Karpas-422 (cell line): ENCODE results near the gene KPTN. TPM values are rescaled to one million over a fixed set of nuclear protein-coding genes. Genes with fewer than 3 reads are reported as not detected.
A peak's percentile ranks its signal among the peaks of the same experiment; 100 is the strongest.

ENCODE experiments used
- DNase-seq: peaks from one replicate; pipeline ENCODE4 v3.0.0-alpha.2; 2015
- H2AFZ ChIP-seq: fragments of 200-600 bp; sonication (generic); 2 replicates; pipeline ENCODE4 v1.6.1; 2014; ENCODE audit warnings: antibody characterized with exemption, low read length, mixed read lengths
- H3K27ac ChIP-seq: fragments of 200-600 bp; sonication (generic); 2 replicates; pipeline ENCODE4 v1.5.1; 2014; ENCODE audit warnings: mild to moderate bottlenecking, low read length, moderate library complexity
- H3K27me3 ChIP-seq: fragments of 200-600 bp; sonication (generic); 2 replicates; pipeline ENCODE4 v1.6.1; 2014; ENCODE audit warnings: low read length, mixed read lengths
- H3K36me3 ChIP-seq: fragments of 200-600 bp; sonication (generic); 2 replicates; pipeline ENCODE4 v1.6.1; 2014; ENCODE audit warnings: low read length, mixed read lengths; ENCODE audit not compliant: insufficient read depth
- H3K4me1 ChIP-seq: fragments of 200-600 bp; sonication (generic); 2 replicates; pipeline ENCODE4 v1.6.1; 2014; ENCODE audit warnings: mild to moderate bottlenecking, low read length, mixed read lengths
- H3K4me2 ChIP-seq: fragments of 200-600 bp; sonication (generic); 2 replicates; pipeline ENCODE4 v1.6.1; 2014; ENCODE audit warnings: low read length, low read depth, mild to moderate bottlenecking; ENCODE audit not compliant: poor library complexity, severe bottlenecking
- H3K4me3 ChIP-seq: fragments of 200-600 bp; sonication (generic); 2 replicates; pipeline ENCODE4 v1.5.1; 2014; ENCODE audit warnings: mild to moderate bottlenecking, antibody characterized with exemption, low read length, mixed read lengths
- H3K79me2 ChIP-seq: fragments of 200-600 bp; sonication (generic); 2 replicates; pipeline ENCODE4 v1.6.1; 2014; ENCODE audit warnings: mild to moderate bottlenecking, low read length, mixed read lengths
- H3K9ac ChIP-seq: fragments of 200-600 bp; sonication (generic); 2 replicates; pipeline ENCODE4 v1.6.0; 2014; ENCODE audit warnings: low read length
- H3K9me2 ChIP-seq: fragments of 200-600 bp; sonication (generic), shearing (Covaris generic); replicated peaks from 2 replicates; pipeline ENCODE4 v1.6.0; 2014; ENCODE audit warnings: mild to moderate bottlenecking, low read length, moderate library complexity; ENCODE audit not compliant: insufficient read depth
- H3K9me3 ChIP-seq: fragments of 300-700, 200-600 bp; sonication (generic); 2 replicates; pipeline ENCODE4 v1.6.1; 2014; ENCODE audit warnings: low read length, mixed read lengths
- H4K20me1 ChIP-seq: fragments of 200-600 bp; sonication (generic); 2 replicates; pipeline ENCODE4 v1.6.1; 2014; ENCODE audit warnings: mild to moderate bottlenecking, antibody characterized with exemption, low read length, low read depth; ENCODE audit not compliant: insufficient read depth
- total RNA-seq: library from RNA; depleted of rRNA; stranded (reverse); fragments of >200 nt; shearing (Covaris generic); gene quantifications from 2 replicates; pipeline ENCODE4 v1.2.3, GENCODE V29; 2014; ENCODE audit warnings: low replicate concordance

Gene KPTN
- total RNA-seq, 1 experiment from 2014 or later: 6.2 TPM

DNA sequence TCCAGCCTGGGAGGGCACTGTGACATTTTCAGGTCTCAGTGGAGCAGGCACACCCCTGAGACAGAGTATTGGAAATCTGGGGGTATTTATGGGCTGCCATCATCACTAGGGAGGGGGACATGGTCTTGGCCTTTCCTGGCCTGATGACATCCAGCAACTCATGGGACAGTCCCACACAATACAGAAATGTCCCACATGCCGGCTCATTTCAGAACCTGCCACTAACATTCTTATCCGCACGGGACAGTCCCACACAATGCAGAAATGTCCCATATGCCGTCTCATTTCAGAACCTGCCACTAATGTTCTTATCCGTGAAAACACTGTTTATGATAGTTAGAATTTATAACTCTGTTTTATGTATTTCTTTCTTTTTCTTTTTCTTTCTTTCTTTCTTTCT lies 22.1 kb downstream of the KPTN start:
- Histone ChIP-seq H3K9ac (no peak overlapping the region), H4K20me1 (no peaks in the 10 kb centered on the region), H3K9me3 (no peaks in the 10 kb centered on the region), H3K9me2 (no peaks in the 10 kb centered on the region), H3K4me2 (no peak overlapping the region), H3K27ac (no peak overlapping the region), H3K27me3 (no peaks in the 10 kb centered on the region), H3K4me3 (no peak overlapping the region), H3K4me1 (peaks cover 9% of the 10 kb centered on the region), H3K36me3 (no peaks in the 10 kb centered on the region), H3K79me2 (no peaks in the 10 kb centered on the region), H2AFZ (no peak overlapping the region)
- DNase-seq: no peak

DNA sequence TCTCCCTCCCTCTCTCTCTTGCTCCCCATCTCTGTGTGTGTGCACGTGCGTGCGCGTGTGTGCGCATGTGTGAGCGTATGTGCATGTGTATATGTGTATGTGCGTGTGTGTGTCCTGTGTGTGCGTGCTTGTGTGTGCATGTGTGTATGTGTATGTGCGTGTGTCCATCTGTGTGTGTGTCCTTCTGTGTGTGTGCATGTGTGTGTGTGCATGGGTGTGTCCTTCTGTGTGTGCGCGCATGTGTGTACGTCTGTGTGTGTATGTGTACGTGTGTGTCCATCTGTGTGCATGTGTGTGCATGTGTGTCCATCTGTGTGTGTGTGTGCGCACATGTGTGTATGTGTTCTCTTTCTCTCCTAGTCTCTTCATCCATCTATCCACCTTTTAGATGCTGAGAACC lies 24.5 kb downstream of the KPTN start:
- no peak for DNase-seq
- no peaks in the 10 kb centered on the region for H3K36me3 ChIP-seq

DNA sequence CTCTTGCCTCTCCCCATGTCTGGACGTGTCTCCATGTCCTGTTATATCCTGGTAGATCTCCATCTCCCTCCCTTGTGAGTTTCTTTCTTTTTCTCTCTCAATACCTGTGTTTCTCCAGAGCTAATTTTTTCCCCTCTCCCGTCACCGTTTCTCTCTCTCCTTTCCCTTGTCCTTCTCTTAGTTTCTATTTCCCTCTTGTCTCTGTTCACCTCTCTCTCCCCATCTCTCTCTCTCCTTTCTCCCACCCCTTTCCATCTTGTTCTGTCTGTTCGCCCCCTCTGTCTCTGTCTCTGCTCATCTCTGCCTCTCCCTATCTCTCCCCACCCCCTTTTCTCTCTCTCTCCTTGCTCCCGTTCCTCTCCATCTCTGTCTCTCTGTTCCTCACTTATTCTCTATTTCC lies 25.3 kb downstream of the KPTN start:
- no peak for DNase-seq
- H3K79me2 ChIP-seq: no peaks in the 10 kb centered on the region
- H3K4me2 ChIP-seq: no peak overlapping the region
- H3K9me3 ChIP-seq: no peaks in the 10 kb centered on the region
- H3K9ac ChIP-seq: no peak overlapping the region
- H4K20me1 ChIP-seq: no peaks in the 10 kb centered on the region
- H3K27me3 ChIP-seq: no peaks in the 10 kb centered on the region
- H3K4me1 ChIP-seq: no peaks in the 10 kb centered on the region
- no peak overlapping the region for H3K27ac ChIP-seq
- no peaks in the 10 kb centered on the region for H3K36me3 ChIP-seq
- no peak overlapping the region for H2AFZ ChIP-seq
- H3K4me3 ChIP-seq: no peak overlapping the region
- H3K9me2 ChIP-seq: no peaks in the 10 kb centered on the region

More for the DNA sequence above, 24.5 kb downstream of the KPTN start:
- Histone ChIP-seq H3K9ac (no peak overlapping the region), H2AFZ (no peak overlapping the region), H3K9me3 (no peaks in the 10 kb centered on the region), H3K4me3 (no peak overlapping the region), H3K27ac (no peak overlapping the region), H3K79me2 (no peaks in the 10 kb centered on the region), H3K27me3 (no peaks in the 10 kb centered on the region), H3K9me2 (no peaks in the 10 kb centered on the region), H3K4me2 (no peak overlapping the region), H4K20me1 (no peaks in the 10 kb centered on the region), H3K4me1 (peaks cover 2% of the 10 kb centered on the region)

DNA sequence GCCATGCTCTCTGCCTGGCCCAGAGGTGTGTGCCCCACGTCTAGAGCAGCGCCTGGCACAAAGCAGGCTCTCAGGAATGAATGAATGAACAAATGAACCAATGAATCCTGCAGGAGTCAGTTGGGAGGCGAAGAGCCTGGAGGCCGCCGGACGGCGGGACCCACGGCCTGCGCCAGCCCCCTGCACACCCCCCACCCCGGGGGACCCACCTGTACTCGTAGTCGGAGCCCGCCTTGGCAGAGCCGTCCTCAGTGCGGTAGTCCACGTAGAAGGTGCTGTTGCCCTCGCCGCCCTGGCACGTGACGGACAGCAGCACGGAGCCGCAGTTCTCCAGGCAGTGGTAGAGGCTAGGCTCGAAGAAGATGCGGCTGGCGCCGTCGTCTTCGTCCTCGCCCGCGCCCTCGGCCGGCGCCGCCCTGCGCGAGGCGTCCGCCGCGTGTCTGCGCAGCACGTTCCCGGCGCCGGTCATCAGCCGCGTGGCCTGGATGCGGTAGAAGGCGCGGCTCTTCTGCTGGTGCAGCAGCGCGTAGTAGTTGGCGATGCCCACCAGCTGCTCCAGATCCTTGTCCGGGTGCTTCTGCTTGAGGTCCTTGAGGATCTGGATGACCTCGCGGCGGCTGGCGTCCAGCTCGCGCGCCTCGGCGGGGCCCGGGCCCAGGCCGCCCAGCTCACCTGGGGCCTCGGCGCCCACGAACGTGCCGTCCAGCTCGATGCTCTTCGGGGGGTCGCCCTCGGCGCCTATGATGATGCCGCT lies 27.1 kb downstream of the KPTN start:
- H3K79me2 ChIP-seq: no peaks in the 10 kb centered on the region
- H3K4me2 ChIP-seq: no peak overlapping the region
- H3K4me3 ChIP-seq: no peak overlapping the region
- no peaks in the 10 kb centered on the region for H3K9me3 ChIP-seq
- DNase-seq: no peak
- no peaks in the 10 kb centered on the region for H3K9me2 ChIP-seq
- no peak overlapping the region for H3K9ac ChIP-seq
- no peaks in the 10 kb centered on the region for H3K36me3 ChIP-seq
- H2AFZ ChIP-seq: no peak overlapping the region
- no peaks in the 10 kb centered on the region for H3K4me1 ChIP-seq
- H4K20me1 ChIP-seq: no peaks in the 10 kb centered on the region
- H3K27ac ChIP-seq: no peak overlapping the region
- H3K27me3 ChIP-seq: no peaks in the 10 kb centered on the region

DNA sequence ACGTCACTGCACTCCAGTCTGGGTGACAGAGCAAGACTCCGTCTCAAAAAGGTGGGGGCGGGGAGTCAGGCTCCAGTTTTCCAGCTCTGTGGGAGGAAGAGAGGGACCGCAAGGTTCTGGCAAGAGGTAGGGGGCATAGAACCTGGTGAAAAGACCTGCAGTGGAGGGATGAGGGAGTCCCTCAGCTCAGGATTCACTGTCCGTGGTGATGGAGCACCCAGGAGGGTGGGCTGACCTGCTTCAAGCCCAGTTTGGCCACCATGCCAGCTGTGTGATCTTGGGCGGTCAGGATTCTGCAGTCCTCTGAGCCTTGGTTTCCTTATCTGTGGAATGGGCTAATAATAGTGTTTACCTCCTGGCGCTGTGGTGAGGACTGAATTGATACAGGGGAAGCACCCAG lies 33.5 kb downstream of the KPTN start:
- no peak for DNase-seq
- Histone ChIP-seq H2AFZ (no peak overlapping the region), H3K79me2 (no peaks in the 10 kb centered on the region), H3K9ac (no peak overlapping the region), H3K36me3 (no peaks in the 10 kb centered on the region), H3K27me3 (no peaks in the 10 kb centered on the region), H3K4me3 (no peak overlapping the region), H4K20me1 (no peaks in the 10 kb centered on the region), H3K4me2 (no peak overlapping the region), H3K4me1 (peaks cover 5% of the 10 kb centered on the region), H3K9me2 (no peaks in the 10 kb centered on the region), H3K27ac (no peak overlapping the region), H3K9me3 (no peaks in the 10 kb centered on the region)

DNA sequence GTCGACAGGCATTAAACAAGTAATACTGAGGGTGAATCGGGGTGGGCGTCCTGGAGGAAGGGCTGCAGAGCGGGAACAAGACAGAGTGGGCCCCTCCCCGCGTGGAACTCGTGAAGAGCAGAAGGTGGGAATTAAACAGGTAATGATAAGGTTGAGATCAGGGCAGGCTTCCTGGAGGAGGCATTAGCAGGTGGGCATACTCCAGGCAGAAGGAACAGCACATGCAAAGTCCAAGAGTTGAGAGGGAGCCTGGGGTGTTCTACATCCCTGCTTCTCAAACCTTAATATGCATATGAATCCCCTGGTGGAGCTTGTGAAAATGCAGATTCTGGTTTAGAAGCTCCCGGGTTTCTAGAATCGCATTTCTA lies 35.7 kb downstream of the KPTN start:
- H4K20me1 ChIP-seq: no peaks in the 10 kb centered on the region
- no peaks in the 10 kb centered on the region for H3K9me2 ChIP-seq
- H3K36me3 ChIP-seq: no peaks in the 10 kb centered on the region
- H3K27me3 ChIP-seq: no peaks in the 10 kb centered on the region
- no peaks in the 10 kb centered on the region for H3K79me2 ChIP-seq
- H3K9me3 ChIP-seq: no peaks in the 10 kb centered on the region
- H3K4me1 ChIP-seq: peaks cover 5% of the 10 kb centered on the region
- H3K9ac ChIP-seq: no peak overlapping the region
- H3K27ac ChIP-seq: no peak overlapping the region
- H2AFZ ChIP-seq: no peak overlapping the region
- no peak overlapping the region for H3K4me3 ChIP-seq
- H3K4me2 ChIP-seq: no peak overlapping the region
- DNase-seq: no peak

DNA sequence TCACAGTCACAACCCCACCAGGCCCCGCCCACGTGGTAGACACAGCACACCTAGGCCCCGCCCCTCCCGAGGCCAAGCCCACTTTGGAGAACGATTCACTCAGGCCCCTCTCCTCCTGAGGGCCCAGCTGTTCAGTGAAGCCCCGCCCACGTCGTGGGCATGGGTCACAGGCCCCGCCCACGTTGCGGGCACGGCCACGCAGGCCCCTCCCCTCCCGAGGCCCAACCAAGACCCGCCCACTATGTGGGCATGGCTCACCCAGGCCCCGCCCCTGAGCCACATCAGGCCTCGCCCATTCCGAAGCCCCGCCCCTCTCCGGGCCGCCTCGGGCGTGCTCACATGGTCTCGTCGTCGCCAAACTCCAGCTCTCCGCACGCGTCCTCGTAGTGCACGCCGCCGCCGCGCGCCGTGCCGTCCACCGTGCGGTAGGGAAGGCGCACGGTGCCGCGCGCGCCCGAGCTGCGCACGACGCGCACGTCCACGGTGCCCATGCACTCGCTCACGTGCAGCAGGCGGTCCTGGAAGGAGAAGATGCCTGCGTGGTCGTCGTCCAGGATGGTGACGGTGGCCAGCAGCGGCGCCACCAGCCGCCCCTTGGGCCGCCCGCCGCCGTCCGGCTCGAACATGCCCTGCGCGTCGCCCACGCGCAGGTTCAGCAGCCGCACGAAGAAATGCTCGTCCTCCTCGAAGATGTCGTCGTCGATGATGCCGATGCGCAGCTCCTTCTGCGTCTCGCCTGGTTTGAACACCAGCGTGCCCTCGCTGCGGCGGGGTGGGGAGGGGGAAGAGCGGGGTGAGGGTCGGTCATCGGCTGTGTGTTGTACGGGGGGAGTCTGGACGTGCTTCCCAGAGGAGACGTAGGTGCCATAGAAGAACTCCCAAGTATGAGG lies 36.3 kb downstream of the KPTN start:
- H3K9ac ChIP-seq: no peak overlapping the region
- H3K27me3 ChIP-seq: no peaks in the 10 kb centered on the region
- H3K4me3 ChIP-seq: no peak overlapping the region
- H3K9me3 ChIP-seq: no peaks in the 10 kb centered on the region
- H3K27ac ChIP-seq: no peak overlapping the region
- no peaks in the 10 kb centered on the region for H3K79me2 ChIP-seq
- H3K4me2 ChIP-seq: no peak overlapping the region
- H3K4me1 ChIP-seq: peaks cover 5% of the 10 kb centered on the region
- H3K36me3 ChIP-seq: no peaks in the 10 kb centered on the region
- no peak overlapping the region for H2AFZ ChIP-seq
- peak; percentile 80 for DNase-seq
- no peaks in the 10 kb centered on the region for H3K9me2 ChIP-seq
- no peaks in the 10 kb centered on the region for H4K20me1 ChIP-seq
